Gastroesophageal sphincter (tissue), 3 donors: ENCODE measurements around the gene FOXB2.

Experiments
- CTCF ChIP-seq, 4 experiments: fragments of 200-600 bp in 2 of 4; fragments of 450-650 bp in 2 of 4; sonication (generic) in 1 of 4; IDR thresholded peaks; one replicate each; pipeline ENCODE4 v1.5.1; 2017 to 2019; ENCODE audit warnings: antibody characterized with exemption in 4 of 4, mild to moderate bottlenecking in 2 of 4, moderate library complexity in 2 of 4
- EP300 ChIP-seq: sonication (generic); formaldehyde crosslinking; IDR thresholded peaks from one replicate; pipeline ENCODE4 v1.6.1; 2017; ENCODE audit warnings: antibody characterized with exemption, mild to moderate bottlenecking
- POLR2A ChIP-seq, 2 donors: fragments of 450-650 bp; IDR thresholded peaks; one replicate each; pipeline ENCODE4 v1.6.1; 2017; ENCODE audit warnings: antibody characterized with exemption in 2 of 2, mild to moderate bottlenecking in 2 of 2, moderate library complexity in 1 of 2

GRCh38 chr9:77015327-77016048 lies 4.0 kb upstream of the FOXB2 start:
- no peak for TF ChIP-seq EP300
- no peak for TF ChIP-seq CTCF (IDR thresholded peaks at IDR 0.05)
- no peak for TF ChIP-seq POLR2A (IDR thresholded peaks at IDR 0.05)
